H9 (cell line): Measurements from ENCODE around the gene AANAT. TPM values are rescaled to one million over a fixed set of nuclear protein-coding genes. Genes with fewer than 3 reads are reported as not detected.
A peak's percentile ranks its signal among the peaks of the same experiment; 100 is the strongest.

Source experiments
- DNase-seq: peaks from one replicate; pipeline ENCODE4 v3.0.0-alpha.2; 2017
- H2AFZ ChIP-seq: one replicate; pipeline ENCODE4 v1.6.1; 2013; ENCODE audit warnings: mild to moderate bottlenecking, low read length, control low read depth, moderate library complexity
- H2AK5ac ChIP-seq: 2 replicates; pipeline ENCODE4 v1.6.1; 2013; ENCODE audit warnings: low read length, control low read depth, mixed read lengths; ENCODE audit not compliant: insufficient read length
- H2BK120ac ChIP-seq: one replicate; pipeline ENCODE4 v1.6.1; 2013; ENCODE audit warnings: low read depth, mild to moderate bottlenecking, low read length, control low read depth, inconsistent platforms; ENCODE audit not compliant: poor library complexity, severe bottlenecking
- H2BK12ac ChIP-seq: 2 replicates; pipeline ENCODE4 v1.6.1; 2013; ENCODE audit warnings: low read length, control low read depth, mixed read lengths, low read depth; ENCODE audit not compliant: insufficient read length
- H2BK15ac ChIP-seq: 2 replicates; pipeline ENCODE4 v1.6.1; 2013; ENCODE audit warnings: low read depth, low read length, control low read depth
- H2BK20ac ChIP-seq: one replicate; pipeline ENCODE4 v1.6.1; 2013; ENCODE audit warnings: low read depth, mild to moderate bottlenecking, low read length, control low read depth, inconsistent platforms; ENCODE audit not compliant: poor library complexity, severe bottlenecking
- H2BK5ac ChIP-seq: 2 replicates; pipeline ENCODE4 v1.6.1; 2013; ENCODE audit warnings: low read length, control low read depth, mixed read lengths; ENCODE audit not compliant: insufficient read length
- H3K14ac ChIP-seq: 2 replicates; pipeline ENCODE4 v1.6.1; 2013; ENCODE audit warnings: low read length, control low read depth; ENCODE audit not compliant: insufficient read depth
- H3K18ac ChIP-seq: 2 replicates; pipeline ENCODE4 v1.6.1; 2013; ENCODE audit warnings: low read depth, mild to moderate bottlenecking, mixed read lengths, low read length, control low read depth; ENCODE audit not compliant: insufficient read length
- H3K23ac ChIP-seq: 2 replicates; pipeline ENCODE4 v1.6.1; 2013; ENCODE audit warnings: low read length, control low read depth, mixed read lengths, low read depth; ENCODE audit not compliant: insufficient read length
- H3K23me2 ChIP-seq: 2 replicates; pipeline ENCODE4 v1.6.1; 2013; ENCODE audit warnings: low read depth, mild to moderate bottlenecking, mixed read lengths, low read length, control low read depth; ENCODE audit not compliant: insufficient read length, poor library complexity, severe bottlenecking
- H3K27ac ChIP-seq: 2 replicates; pipeline ENCODE4 v1.5.1; 2013; ENCODE audit warnings: low read length, control low read depth, mixed read lengths, low read depth; ENCODE audit not compliant: insufficient read length
- H3K27me3 ChIP-seq: 2 replicates; pipeline ENCODE4 v1.6.1; 2013; ENCODE audit warnings: low read length, control low read depth, inconsistent platforms; ENCODE audit not compliant: insufficient read depth
- H3K4ac ChIP-seq: 2 replicates; pipeline ENCODE4 v1.6.1; 2013; ENCODE audit warnings: low read depth, mild to moderate bottlenecking, control low read depth, inconsistent platforms, low read length, moderate library complexity
- H3K4me1 ChIP-seq: 2 replicates; pipeline ENCODE4 v1.6.1; 2013; ENCODE audit warnings: low read length, control low read depth, inconsistent platforms; ENCODE audit not compliant: insufficient read depth
- H3K4me2 ChIP-seq: 2 replicates; pipeline ENCODE4 v1.6.1; 2013; ENCODE audit warnings: low read length, control low read depth, mixed read lengths; ENCODE audit not compliant: insufficient read length, insufficient read depth
- H3K56ac ChIP-seq: 2 replicates; pipeline ENCODE4 v1.6.1; 2013; ENCODE audit warnings: low read depth, mild to moderate bottlenecking, mixed read lengths, low read length, control low read depth; ENCODE audit not compliant: insufficient read length
- H3K79me1 ChIP-seq: 2 replicates; pipeline ENCODE4 v1.6.1; 2013; ENCODE audit warnings: low read depth, mild to moderate bottlenecking, moderate library complexity, low read length, control low read depth, inconsistent platforms; ENCODE audit not compliant: insufficient read depth, poor library complexity, severe bottlenecking
- H3K79me2 ChIP-seq: 2 replicates; pipeline ENCODE4 v1.6.1; 2013; ENCODE audit warnings: low read length, control low read depth, inconsistent platforms; ENCODE audit not compliant: insufficient read depth
- H3K9ac ChIP-seq: 2 replicates; pipeline ENCODE4 v1.6.1; 2013; ENCODE audit warnings: low read length, control low read depth, mixed read lengths; ENCODE audit not compliant: insufficient read length; ENCODE audit errors: extremely low read depth
- H3K9me3 ChIP-seq: one replicate; pipeline ENCODE4 v1.6.1; 2013; ENCODE audit warnings: low read depth, low read length, inconsistent platforms; ENCODE audit not compliant: control insufficient read depth
- H3T11ph ChIP-seq: one replicate; pipeline ENCODE4 v1.6.1; 2013; ENCODE audit warnings: mild to moderate bottlenecking, low read length, control low read depth, inconsistent platforms
- H4K20me1 ChIP-seq: one replicate; pipeline ENCODE4 v1.6.1; 2013; ENCODE audit not compliant: control insufficient read depth, insufficient read length, insufficient read depth
- H4K5ac ChIP-seq: 2 replicates; pipeline ENCODE4 v1.6.1; 2013; ENCODE audit warnings: low read depth, mild to moderate bottlenecking, mixed read lengths, low read length, control low read depth; ENCODE audit not compliant: insufficient read length
- H4K8ac ChIP-seq: replicated peaks from 2 replicates; pipeline ENCODE4 v1.6.1; 2013; ENCODE audit warnings: low read length, control low read depth, mixed read lengths, low read depth; ENCODE audit not compliant: insufficient read length
- H4K91ac ChIP-seq: 2 replicates; pipeline ENCODE4 v1.6.1; 2013; ENCODE audit warnings: low read depth, mild to moderate bottlenecking, moderate library complexity, mixed read lengths, low read length, control low read depth; ENCODE audit not compliant: insufficient read length
- H3K27ac Mint-ChIP-seq, 3 experiments: 2 replicates in 2 of 3; 3 replicates in 1 of 3; pipeline ENCODE4 v1.8.0; 2020 to 2021; ENCODE audit warnings: mixed read lengths in 3 of 3, mild to moderate bottlenecking in 1 of 3, moderate library complexity in 1 of 3
- H3K27me3 Mint-ChIP-seq: 2 replicates; pipeline ENCODE4 v1.8.0; 2021; ENCODE audit warnings: low read depth, mild to moderate bottlenecking, moderate library complexity, mixed read lengths
- H3K36me3 Mint-ChIP-seq, 3 experiments: 2 replicates in 2 of 3; 3 replicates in 1 of 3; pipeline ENCODE4 v1.8.0; 2020 to 2021; ENCODE audit warnings: low read depth in 3 of 3, mixed read lengths in 3 of 3; ENCODE audit not compliant: insufficient read depth in 1 of 3
- H3K4me1 Mint-ChIP-seq, 2 experiments: 2 replicates each; pipeline ENCODE4 v1.8.0; 2020; ENCODE audit warnings: mixed read lengths in 2 of 2
- H3K4me3 Mint-ChIP-seq, 2 experiments: 2 replicates in 1 of 2; 3 replicates in 1 of 2; pipeline ENCODE4 v1.8.0; 2020 to 2021; ENCODE audit warnings: mild to moderate bottlenecking in 2 of 2, mixed read lengths in 2 of 2, moderate library complexity in 1 of 2
- H3K9me3 Mint-ChIP-seq, 2 experiments: 2 replicates in 1 of 2; 3 replicates in 1 of 2; pipeline ENCODE4 v1.8.0; 2020; ENCODE audit warnings: mild to moderate bottlenecking in 2 of 2, mixed read lengths in 2 of 2, moderate library complexity in 1 of 2
- CTCF ChIP-seq: fragments of 200-600 bp; sonication (generic); conservative IDR thresholded peaks from 3 replicates; pipeline ENCODE4 v1.8.0; 2021; ENCODE audit warnings: antibody characterized with exemption, mild to moderate bottlenecking
- WGBS: extraction: QIAGEN DNeasy Blood & Tissue Kit; methylation state at CpG from one replicate; pipeline ENCODE4 v1.1.7; 2013; ENCODE audit warnings: missing lambda C conversion rate, low lambda C conversion rate, mixed read lengths; ENCODE audit not compliant: insufficient read length; ENCODE audit errors: extremely low coverage; 5-methylcytosine and 5-hydroxymethylcytosine counted together
- total RNA-seq: library from RNA; stranded (reverse); gene quantifications from 2 replicates; pipeline ENCODE4 v1.2.1, GENCODE V29; 2021

AANAT gene
- total RNA-seq, 1 experiment from 2014 or later, result 0.55 TPM

- H3K4me2 ChIP-seq, result no peak overlapping the region
- Mint-ChIP-seq H3K27ac (no peak overlapping the region), H3K36me3 (no peaks in the 10 kb centered on the region; a peak in 2 of 7 replicates), H3K27me3 (peaks cover 7% of the 10 kb centered on the region), H3K4me1 (peaks cover 53 to 63% of the 10 kb centered on the region in 2 experiments), H3K9me3 (no peaks in the 10 kb centered on the region; a peak in 1 of 5 replicates), H3K4me3 (peak overlapping the region in 1 of 2 experiments; percentile 25; a peak in 1 of 5 replicates)
- peaks cover 9% of the 10 kb centered on the region for H3K23me2 ChIP-seq
- no peak overlapping the region for H3K4ac ChIP-seq
- WGBS, result no CpG with 5 or more reads among the region's 2 CpGs
- no peak overlapping the region for H3K27ac ChIP-seq
- DNase-seq, result no peak
- no peak overlapping the region for H3T11ph ChIP-seq
- H2BK20ac ChIP-seq, result no peak overlapping the region
- no peak overlapping the region for H3K56ac ChIP-seq
- no peak overlapping the region for H2AFZ ChIP-seq
- no peak overlapping the region for H2AK5ac ChIP-seq
- H2BK12ac ChIP-seq, result no peak overlapping the region
- H3K79me2 ChIP-seq, result no peaks in the 10 kb centered on the region
- H4K20me1 ChIP-seq, result no peaks in the 10 kb centered on the region
- no peak overlapping the region for H3K23ac ChIP-seq
- H3K18ac ChIP-seq, result no peak overlapping the region
- peaks cover 3% of the 10 kb centered on the region; the same call in 1 of the 2 replicates for H3K4me1 ChIP-seq
- no peak overlapping the region for H2BK15ac ChIP-seq
- no peak overlapping the region for H3K14ac ChIP-seq
- H3K9ac ChIP-seq, result no peak overlapping the region
- H3K27me3 ChIP-seq, result no peaks in the 10 kb centered on the region
- H2BK120ac ChIP-seq, result no peak overlapping the region
- no peak for TF ChIP-seq CTCF
- no peak overlapping the region for H4K91ac ChIP-seq
- H4K5ac ChIP-seq, result no peak overlapping the region
- H3K79me1 ChIP-seq, result no peaks in the 10 kb centered on the region
- H4K8ac ChIP-seq, result no peak overlapping the region
- no peaks in the 10 kb centered on the region for H3K9me3 ChIP-seq
- H2BK5ac ChIP-seq, result no peak overlapping the region
These were observed 30.2 kb downstream of the AANAT start for GRCh38 chr17:76497699-76497978.
